NCI-H1092 (cell line): ENCODE results near the gene CDKL1.
"Not testable (repeated sequence)": the region's sequence is repeated elsewhere in the genome, so short reads cannot be mapped to it uniquely, and the experiment has no call there.

ENCODE experiments used
- DNase-seq: peaks from one replicate; lab custom pipeline; 2025; lab: John Stamatoyannopoulos, UW

CDKL1 gene

GRCh38 chr14:50333014-50333509 lies 63.6 kb downstream of the CDKL1 start:
- DNase-seq: no peak

- no peak for DNase-seq
Observed at GRCh38 chr14:50331596-50331995, 65.1 kb downstream of the CDKL1 start.

- DNase-seq: peak; percentile 51
Observed at GRCh38 chr14:50321009-50321660, 75.5 kb downstream of the CDKL1 start.

- DNase-seq: no peak
Observed at GRCh38 chr14:50320283-50320682, 76.4 kb downstream of the CDKL1 start.

- no peak for DNase-seq
Observed at GRCh38 chr14:50319721-50320120, 77.0 kb downstream of the CDKL1 start.

GRCh38 chr14:50319293-50319692 lies 77.4 kb downstream of the CDKL1 start:
- no peak for DNase-seq

- no peak for DNase-seq
Observed at GRCh38 chr14:50318031-50318626, 78.6 kb downstream of the CDKL1 start.

- DNase-seq: not testable (repeated sequence)
Observed at GRCh38 chr14:50314098-50314497, 82.6 kb downstream of the CDKL1 start.

- no peak for DNase-seq
Observed at GRCh38 chr14:50312734-50313054, 84.0 kb downstream of the CDKL1 start.

- peak; percentile 97 for DNase-seq
Observed at GRCh38 chr14:50311972-50312733, 84.5 kb downstream of the CDKL1 start, which contains the start of the genes DMAC2L and L2HGDH. Gene DMAC2L, plus strand, starts transcription at chr14:50312324. Its CDS starts 9,164 bp downstream, at chr14:50321488. Gene L2HGDH, minus strand, starts transcription at chr14:50312229. Its CDS starts 79 bp downstream, at chr14:50312150.

- DNase-seq: no peak
Observed at GRCh38 chr14:50311337-50311971, 85.2 kb downstream of the CDKL1 start.

- no peak for DNase-seq
Observed at GRCh38 chr14:50310445-50310844, 86.2 kb downstream of the CDKL1 start.

- DNase-seq: no peak
Observed at GRCh38 chr14:50308363-50308915, 88.2 kb downstream of the CDKL1 start.

GRCh38 chr14:50303744-50304471 lies 92.8 kb downstream of the CDKL1 start:
- no peak for DNase-seq

- DNase-seq: no peak
Observed at GRCh38 chr14:50301914-50302313, 94.8 kb downstream of the CDKL1 start.

GRCh38 chr14:50299585-50299984 lies 97.1 kb downstream of the CDKL1 start:
- no peak for DNase-seq

- DNase-seq: no peak
Observed at GRCh38 chr14:50290306-50290705, 106.4 kb downstream of the CDKL1 start.

- DNase-seq: no peak
Observed at GRCh38 chr14:50288146-50288545, 108.5 kb downstream of the CDKL1 start.

GRCh38 chr14:50285861-50286260 lies 110.8 kb downstream of the CDKL1 start:
- DNase-seq: no peak
